H1 (cell line): ENCODE results near the gene NEO1. TPM values are rescaled to one million over a fixed set of nuclear protein-coding genes. Genes with fewer than 3 reads are reported as not detected.

Experiments
- CTBP2 ChIP-seq: IDR thresholded peaks from 2 replicates; pipeline ENCODE4 v1.7.0; 2011; ENCODE audit warnings: borderline replicate concordance, mild to moderate bottlenecking, moderate library complexity, mixed read lengths, low read length; ENCODE audit not compliant: insufficient read depth, insufficient read length
- EZH2 ChIP-seq: fragments of 200-600 bp; sonication (generic); IDR thresholded peaks from 2 replicates; pipeline ENCODE4 v1.7.1; 2012; ENCODE audit warnings: low read depth, mild to moderate bottlenecking, moderate library complexity, low read length, inconsistent platforms; ENCODE audit not compliant: severe bottlenecking
- polyA plus RNA-seq, 7 experiments: library from polyadenylated mRNA; depleted of rRNA in 3 of 7; stranded (reverse) in 5 of 7; unstranded in 2 of 7; fragments of >200 nt in 5 of 7; fragments of 200-250 nt in 2 of 7; gene quantifications; 1 replicate in 5 of 7; 2 replicates in 1 of 7; 4 replicates in 1 of 7; pipeline versions ENCODE4 v1.2.1 to v1.2.3, GENCODE V29; 2011 to 2013; ENCODE audit warnings: missing spikeins in 2 of 7, mixed read lengths in 2 of 7
- total RNA-seq: library from RNA; stranded (reverse); fragmentation: NEBNext Ultra II Directional; extraction: Animal tissue kit (Norgen Biotek cat#: 25700); gene quantifications from 2 replicates; pipeline ENCODE4 v1.2.1, GENCODE V29; 2021

NEO1 gene
- total and polyA plus RNA-seq, 2 of the 8 experiments (the other 6 are each of a cell fraction or from before 2014, with no cell fraction given) = 36.0 to 51.0 TPM

DNA sequence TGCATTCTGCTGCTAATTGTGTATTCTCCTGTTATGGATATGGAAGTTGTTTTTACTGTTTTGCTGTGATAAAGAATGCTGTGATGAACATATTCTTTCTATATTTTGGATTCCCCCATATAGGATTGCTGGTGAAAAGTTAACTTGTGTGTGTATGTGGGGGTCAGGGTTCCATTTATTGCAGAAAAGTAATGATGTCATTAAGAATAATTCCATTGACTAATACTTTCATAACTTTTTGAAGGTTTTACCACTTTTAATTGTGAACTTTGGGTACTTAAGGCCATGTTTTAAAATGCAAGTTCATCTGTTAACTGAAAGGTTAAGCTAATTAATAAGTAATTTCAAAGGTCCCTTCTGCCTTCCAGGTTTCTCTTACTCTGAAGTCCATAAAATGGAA is 6.2 kb downstream of the NEO1 start (continued):
- TF ChIP-seq CTBP2 (no peak), EZH2 (no peak)
- TF ChIP-seq, all 59 proteins: peak for 0
